HepG2 (cell line): Measurements from ENCODE around the gene SDF2. TPM values are rescaled to one million over a fixed set of nuclear protein-coding genes. Genes with fewer than 3 reads are reported as not detected.

Source experiments
- ATAC-seq: fragments of 200-7000 bp; cut with Tn5 transposase; 3 replicates; pipeline ENCODE4 v1.9.1; 2020; ENCODE audit warnings: mild to moderate bottlenecking, moderate library complexity
- BruUV-seq: library from RNA; stranded (reverse); fragments of 400-500 nt; replicated peaks from 2 replicates; lab custom pipeline; 2021; lab: Mats Ljungman, UMichigan
- CTCF ChIA-PET: fragments of 300-600 bp; formaldehyde crosslinking; extraction: SDS; loops from one replicate; lab custom pipeline; 2021; ENCODE audit warnings: low total read pairs, inconsistent platforms, low intra/inter-chr PET ratio; lab: Yijun Ruan, JAX
- POLR2A ChIA-PET: fragments of 350-600 bp; sonication (Branson Sonifier 250); formaldehyde crosslinking; loops from one replicate; lab custom pipeline; 2020; ENCODE audit warnings: antibody characterized with exemption, inconsistent platforms; lab: Yijun Ruan, JAX
- DNase-seq: peaks from one replicate; pipeline ENCODE4 v3.0.0-alpha.2; 2015; ENCODE audit warnings: low spot score
- FAIRE-seq: peaks from 3 replicates; lab custom pipeline; 2011; peaks lifted over from hg19 to GRCh38; lab: Jason Lieb, UNC
- H2AFZ ChIP-seq: one replicate; pipeline ENCODE4 v1.6.1; 2011; ENCODE audit warnings: low read length, inconsistent platforms
- H3K27ac ChIP-seq: fragments of 300-600 bp; 3 replicates; pipeline ENCODE4 v1.8.0; 2011; ENCODE audit warnings: mixed run types, mild to moderate bottlenecking, mixed read lengths, low read length, inconsistent platforms; ENCODE audit not compliant: insufficient read depth; ENCODE audit errors: extremely low read length
- H3K27me3 ChIP-seq, 2 experiments: fragments of 200-600 bp in 1 of 2; 2 replicates in 1 of 2; 3 replicates in 1 of 2; pipeline versions ENCODE4 v1.6.0 to v1.8.0; 2011; ENCODE audit warnings: low read length in 2 of 2, mild to moderate bottlenecking in 2 of 2, moderate library complexity in 2 of 2, inconsistent platforms in 1 of 2; ENCODE audit not compliant: insufficient read depth in 2 of 2, control insufficient read depth in 1 of 2
- H3K36me3 ChIP-seq, 2 experiments: fragments of 200-600 bp in 1 of 2; replicated peaks in 1 of 2; 2 replicates in 1 of 2; 3 replicates in 1 of 2; pipeline versions ENCODE4 v1.5.1 to v1.8.0; 2011; ENCODE audit warnings: low read length in 2 of 2, inconsistent platforms in 1 of 2; ENCODE audit not compliant: insufficient read depth in 2 of 2, control insufficient read depth in 1 of 2
- H3K4me1 ChIP-seq: 2 replicates; pipeline ENCODE4 v1.5.1; 2012; ENCODE audit warnings: low read length, inconsistent platforms; ENCODE audit not compliant: insufficient read depth
- H3K4me2 ChIP-seq: 2 replicates; pipeline ENCODE4 v1.6.0; 2011; ENCODE audit warnings: low read depth, low read length, inconsistent platforms
- H3K4me3 ChIP-seq, 3 experiments: fragments of 200-600 bp in 1 of 3; sonication (generic), shearing (Covaris generic) in 1 of 3; replicated peaks in 1 of 3; 2 replicates each; pipeline ENCODE4 v1.5.1; 2011 to 2016; ENCODE audit warnings: low read length in 3 of 3, inconsistent platforms in 2 of 3, low read depth in 2 of 3, mild to moderate bottlenecking in 2 of 3, control low read depth in 1 of 3, mixed read lengths in 1 of 3; ENCODE audit not compliant: insufficient read depth in 1 of 3
- H3K79me2 ChIP-seq: one replicate; pipeline ENCODE4 v1.6.1; 2011; ENCODE audit warnings: low read length, inconsistent platforms; ENCODE audit not compliant: insufficient read depth
- H3K9ac ChIP-seq: 2 replicates; pipeline ENCODE4 v1.6.0; 2011; ENCODE audit warnings: mild to moderate bottlenecking, low read depth, low read length, inconsistent platforms; ENCODE audit not compliant: insufficient read depth
- H3K9me3 ChIP-seq: 2 replicates; pipeline ENCODE4 v1.5.1; 2012; ENCODE audit warnings: mild to moderate bottlenecking, low read length
- H4K20me1 ChIP-seq: 2 replicates; pipeline ENCODE4 v1.6.0; 2011; ENCODE audit warnings: inconsistent platforms, mild to moderate bottlenecking, low read length, moderate library complexity; ENCODE audit not compliant: insufficient read depth
- AGO1 ChIP-seq: fragments of 200-400 bp; formaldehyde crosslinking; IDR thresholded peaks from 2 replicates; pipeline ENCODE4 v1.6.1; 2017; ENCODE audit warnings: mild to moderate bottlenecking, low read depth, low read length, moderate library complexity; ENCODE audit not compliant: poor library complexity, severe bottlenecking
- CTCF ChIP-seq: sonication (generic); formaldehyde crosslinking; IDR thresholded peaks from 2 replicates; pipeline ENCODE4 v1.5.0; 2020; ENCODE audit warnings: mild to moderate bottlenecking, missing genetic modification reagents, moderate library complexity
- EEA1 ChIP-seq: sonication (generic); formaldehyde crosslinking; IDR thresholded peaks from 2 replicates; pipeline ENCODE4 v1.5.1; 2020; ENCODE audit warnings: mild to moderate bottlenecking, missing genetic modification reagents, borderline replicate concordance
- GFI1 ChIP-seq: sonication (generic); formaldehyde crosslinking; IDR thresholded peaks from 2 replicates; pipeline ENCODE4 v1.5.0; 2020; ENCODE audit warnings: missing genetic modification reagents, mild to moderate bottlenecking, borderline replicate concordance
- HDAC2 ChIP-seq: sonication (generic); formaldehyde crosslinking; IDR thresholded peaks from 2 replicates; pipeline ENCODE4 v1.4.0; 2020; ENCODE audit warnings: missing genetic modification reagents
- HOMEZ ChIP-seq: IDR thresholded peaks from 2 replicates; pipeline ENCODE4 v1.6.1; 2016; ENCODE audit warnings: low read depth
- MIXL1 ChIP-seq: IDR thresholded peaks from 2 replicates; pipeline ENCODE4 v1.6.1; 2016
- ONECUT2 ChIP-seq: sonication (generic); formaldehyde crosslinking; IDR thresholded peaks from 2 replicates; pipeline ENCODE4 v1.4.0; 2020; ENCODE audit warnings: missing genetic modification reagents
- POLR2G ChIP-seq: fragments of 200-400 bp; formaldehyde crosslinking; IDR thresholded peaks from 2 replicates; pipeline ENCODE4 v1.6.1; 2018; ENCODE audit warnings: mild to moderate bottlenecking, low read depth, low read length, moderate library complexity
- RAD21 ChIP-seq: fragments of 450-650 bp; formaldehyde crosslinking; IDR thresholded peaks from 2 replicates; pipeline ENCODE4 v1.5.0; 2020; ENCODE audit warnings: mild to moderate bottlenecking
- SMC3 ChIP-seq: IDR thresholded peaks from 2 replicates; pipeline ENCODE4 v1.6.1; 2011; ENCODE audit warnings: low read length, improper control_type of control experiment
- STAG1 ChIP-seq: sonication (generic); formaldehyde crosslinking; IDR thresholded peaks from 2 replicates; pipeline ENCODE4 v1.4.0; 2020; ENCODE audit warnings: missing genetic modification reagents
- ZBTB4 ChIP-seq: sonication (generic); formaldehyde crosslinking; IDR thresholded peaks from 2 replicates; pipeline ENCODE4 v1.4.0; 2020; ENCODE audit warnings: missing genetic modification reagents, mild to moderate bottlenecking, borderline replicate concordance
- ZNF17 ChIP-seq: sonication (generic); formaldehyde crosslinking; IDR thresholded peaks from 2 replicates; pipeline ENCODE4 v1.5.0; 2020; ENCODE audit warnings: mild to moderate bottlenecking, missing genetic modification reagents
- ZNF557 ChIP-seq: sonication (generic); formaldehyde crosslinking; IDR thresholded peaks from 2 replicates; pipeline ENCODE4 v1.4.0; 2020; ENCODE audit warnings: missing genetic modification reagents
- ZNF569 ChIP-seq: sonication (generic); formaldehyde crosslinking; IDR thresholded peaks from 2 replicates; pipeline ENCODE4 v1.5.0; 2020; ENCODE audit warnings: mild to moderate bottlenecking, missing genetic modification reagents, moderate library complexity, borderline replicate concordance
- WGBS: methylation state at CpG from one replicate; pipeline ENCODE4 v1.1.6; 2017; ENCODE audit warnings: low lambda C conversion rate; 5-methylcytosine and 5-hydroxymethylcytosine counted together
- in situ Hi-C: cut with HindIII; loops from 2 replicates; pipeline ENCODE4 v1.10.0; 2017; ENCODE audit warnings: low pct_unique_long_range_greater_than_20kb; ENCODE audit not compliant: extremely low pct_ligation_motif_present
- intact Hi-C: fragments of 100-400 bp; cut with micrococcal nuclease; formaldehyde crosslinking; loops from one replicate; pipeline ENCODE4 v1.10.0; 2022; ENCODE audit not compliant: unreplicated experiment
- polyA plus RNA-seq, 8 experiments: library from polyadenylated mRNA; depleted of rRNA in 3 of 8; stranded (reverse) in 7 of 8; unstranded in 1 of 8; fragments of >200 nt; fragmentation: Illumina TruSeq in 4 of 8; extraction: Trizol in 4 of 8; gene quantifications; 2 replicates each; pipeline versions ENCODE4 v1.2.1 to v1.2.3, GENCODE V29; 2011 to 2016; ENCODE audit warnings: low read depth in 4 of 8, missing spikeins in 1 of 8, mixed read lengths in 1 of 8; ENCODE audit not compliant: insufficient read depth in 1 of 8
- total RNA-seq, 5 experiments: library from RNA; depleted of rRNA; stranded (reverse); fragments of >200 nt; fragmentation: Illumina TruSeq; extraction: Trizol; gene quantifications; 2 replicates each; pipeline ENCODE4 v1.2.3, GENCODE V29; 2016; ENCODE audit warnings: low read depth in 1 of 5

The SDF2 gene
- total and polyA plus RNA-seq, 2 of the 13 experiments (the other 11 are each of a cell fraction or from before 2014, with no cell fraction given) = 58.2 to 58.4 TPM

- no peaks in the 10 kb centered on the region for H4K20me1 ChIP-seq
- H3K27me3 ChIP-seq = no peaks in the 10 kb centered on the region
- TF ChIP-seq MIXL1 (CRISPR knock-in tag) (peak; percentile 40; the same call in 1 of the 2 replicates), ONECUT2 (no peak), POLR2G (peak; percentile 31; the same call in 1 of the 2 replicates), ZNF557 (no peak), ZNF569 (CRISPR knock-in tag) (no peak), HOMEZ (CRISPR knock-in tag) (peak; percentile 47; the same call in 1 of the 2 replicates), SMC3 (peak; percentile 42; the same call in 1 of the 2 replicates), STAG1 (CRISPR knock-in tag) (peak; percentile 71), GFI1 (CRISPR knock-in tag) (no peak), ZBTB4 (CRISPR knock-in tag) (no peak), CTCF (peak; percentile 79), RAD21 (CRISPR knock-in tag) (peak; percentile 38; the same call in 1 of the 2 replicates), HDAC2 (CRISPR knock-in tag) (no peak), AGO1 (no peak), EEA1 (no peak), ZNF17 (CRISPR knock-in tag) (no peak)
- peaks cover 29 to 47% of the 10 kb centered on the region in 2 experiments; a peak in 4 of 5 replicates for H3K36me3 ChIP-seq
- ATAC-seq = peak; percentile 81
- no peak overlapping the region for H3K4me2 ChIP-seq
- 78% methylated on average over 6 of the region's 6 CpGs for WGBS
- H3K4me1 ChIP-seq = no peaks in the 10 kb centered on the region
- DNase-seq = peak; percentile 52
- in situ Hi-C loops (loop anchor here (5.0 kb wide), 1 partner anchor 121 kb away; no protein-coding TSS in a partner anchor), intact Hi-C loops (loop anchor here (1.0 to 2.0 kb wide), 2 partner anchors 64 to 119 kb away; no protein-coding TSS in a partner anchor)
- no peak overlapping the region for H3K27ac ChIP-seq
- ChIA-PET CTCF (interaction anchor here (0.8 to 1.3 kb wide), 3 partner anchors 65 to 119 kb away, joined by 4 to 5 read pairs (median 5); no protein-coding TSS in a partner anchor), POLR2A (interaction anchor here (0.5 to 1.6 kb wide), 3 partner anchors 11 to 62 kb away, joined by 3 to 5 read pairs (median 3); no protein-coding TSS in a partner anchor)
- no TSS peak for BruUV-seq
- H3K79me2 ChIP-seq = no peaks in the 10 kb centered on the region
- FAIRE-seq = peak; percentile 49
- no peak overlapping the region for H3K9ac ChIP-seq
- no peak overlapping the region for H2AFZ ChIP-seq
- H3K9me3 ChIP-seq = no peaks in the 10 kb centered on the region
- no peak overlapping the region for H3K4me3 ChIP-seq
Observed at GRCh38 chr17:28612936-28613872, 48.5 kb downstream of the SDF2 start.
